Left kidney (tissue), 2 donors: ENCODE data around the gene ATP2B2. TPM values are rescaled to one million over a fixed set of nuclear protein-coding genes. Genes with fewer than 3 reads are reported as not detected.

Experiments
- DNase-seq: peaks from one replicate; pipeline ENCODE4 v3.0.0-alpha.2; 2013
- polyA plus RNA-seq: library from polyadenylated mRNA; unstranded; fragments of 120-200 nt; gene quantifications from one replicate; pipeline ENCODE4 v1.2.1, GENCODE V29; 2013; ENCODE audit not compliant: insufficient read length

Gene ATP2B2
- polyA plus RNA-seq, 1 donor: 1.1 TPM

DNA sequence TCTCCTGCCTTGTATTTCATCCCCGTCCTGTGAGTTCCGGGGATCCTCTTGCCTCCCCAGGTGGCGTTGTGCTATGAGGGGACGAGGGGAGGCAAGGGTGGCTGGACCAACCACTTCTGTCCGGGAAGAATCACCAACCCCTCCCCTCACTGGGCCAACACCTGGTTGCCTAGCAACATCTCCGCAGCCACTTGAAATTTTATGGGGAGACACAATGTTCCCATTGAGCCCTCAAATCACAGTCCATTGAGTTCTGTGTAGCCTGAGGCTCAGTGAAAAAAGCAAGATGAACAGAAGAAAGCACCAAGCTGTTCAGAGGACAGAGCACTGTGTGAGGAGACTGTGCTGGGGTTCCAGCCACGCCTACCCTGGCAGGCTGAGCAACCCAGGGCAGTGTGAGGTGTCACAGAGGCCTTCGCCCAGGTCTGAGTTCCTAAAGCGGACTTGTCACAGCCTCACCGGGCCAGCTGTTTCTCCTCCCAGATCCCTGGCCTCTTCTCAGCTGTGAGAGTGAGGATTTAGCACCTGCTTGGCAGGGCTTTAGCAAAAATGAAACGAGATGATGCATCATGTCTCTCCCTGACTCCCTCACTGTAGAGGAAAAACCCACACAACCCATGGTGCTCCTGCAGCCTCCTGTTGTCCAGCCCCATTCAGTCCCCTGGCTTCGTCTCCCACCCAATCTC, 76.8 kb downstream of the ATP2B2 start:
- DNase-seq: no peak

GRCh38 chr3:10426346-10427220, 78.8 kb downstream of the ATP2B2 start:
- no peak for DNase-seq

- no peak for DNase-seq
Measured at GRCh38 chr3:10423171-10423882, 82.1 kb downstream of the ATP2B2 start.

DNA sequence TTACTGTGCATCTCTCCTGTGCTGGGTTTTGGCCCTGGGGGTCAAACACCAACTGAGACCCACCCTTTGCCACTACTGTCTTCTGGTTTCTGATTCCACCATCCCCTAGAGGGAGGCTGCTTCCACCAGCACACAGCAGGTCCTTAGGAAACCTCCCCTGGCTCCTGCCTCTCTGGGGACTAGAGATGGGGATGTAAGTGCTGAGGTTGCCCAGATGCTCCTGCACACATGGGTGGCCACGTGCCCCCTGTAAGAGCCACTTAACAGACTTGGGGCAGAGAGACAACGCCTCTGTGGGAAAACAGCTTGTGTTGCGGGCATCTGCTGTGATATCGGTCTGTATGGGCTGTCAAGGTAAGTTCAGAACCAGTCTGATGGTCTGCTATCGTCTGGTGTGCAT, 83.4 kb downstream of the ATP2B2 start:
- no peak for DNase-seq

DNA sequence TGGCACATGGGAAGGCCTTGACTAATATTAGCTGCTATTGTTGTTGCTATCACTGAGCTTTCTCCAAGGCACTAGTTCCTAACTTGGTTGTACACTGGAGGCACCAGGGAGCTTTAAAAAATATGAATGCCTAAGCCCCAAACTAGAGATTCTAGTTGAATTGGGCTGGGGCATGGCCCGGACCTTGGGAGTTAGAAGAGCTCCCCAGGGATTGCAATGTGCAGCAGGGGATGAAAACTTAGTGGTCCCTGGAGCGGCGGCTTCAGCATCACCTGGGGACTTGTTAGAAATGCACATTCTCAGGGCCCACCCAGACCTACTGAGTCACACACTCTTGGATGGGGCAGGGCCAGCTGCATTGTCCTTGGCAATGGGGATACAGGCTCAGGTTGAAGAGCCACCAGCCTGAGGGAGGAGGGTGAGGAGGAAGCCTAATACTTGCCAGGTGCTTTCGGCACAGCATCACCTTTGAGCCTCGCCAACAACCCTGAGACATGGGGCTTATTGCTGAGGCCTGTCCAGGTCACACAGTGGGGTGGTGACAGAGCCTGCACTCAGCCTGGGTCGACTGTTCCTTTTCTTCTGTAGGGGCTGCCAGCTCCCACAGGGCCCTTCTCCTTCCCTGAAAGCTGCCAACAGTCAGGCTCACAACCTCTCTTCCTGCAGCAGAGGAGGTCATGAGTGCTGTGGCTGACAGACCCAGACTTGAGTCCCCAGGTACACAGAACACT, 84.5 kb downstream of the ATP2B2 start:
- DNase-seq: no peak

GRCh38 chr3:10419637-10420232, 85.7 kb downstream of the ATP2B2 start:
- DNase-seq: no peak

- DNase-seq: no peak
Measured at GRCh38 chr3:10417847-10418246, 87.5 kb downstream of the ATP2B2 start.

DNA sequence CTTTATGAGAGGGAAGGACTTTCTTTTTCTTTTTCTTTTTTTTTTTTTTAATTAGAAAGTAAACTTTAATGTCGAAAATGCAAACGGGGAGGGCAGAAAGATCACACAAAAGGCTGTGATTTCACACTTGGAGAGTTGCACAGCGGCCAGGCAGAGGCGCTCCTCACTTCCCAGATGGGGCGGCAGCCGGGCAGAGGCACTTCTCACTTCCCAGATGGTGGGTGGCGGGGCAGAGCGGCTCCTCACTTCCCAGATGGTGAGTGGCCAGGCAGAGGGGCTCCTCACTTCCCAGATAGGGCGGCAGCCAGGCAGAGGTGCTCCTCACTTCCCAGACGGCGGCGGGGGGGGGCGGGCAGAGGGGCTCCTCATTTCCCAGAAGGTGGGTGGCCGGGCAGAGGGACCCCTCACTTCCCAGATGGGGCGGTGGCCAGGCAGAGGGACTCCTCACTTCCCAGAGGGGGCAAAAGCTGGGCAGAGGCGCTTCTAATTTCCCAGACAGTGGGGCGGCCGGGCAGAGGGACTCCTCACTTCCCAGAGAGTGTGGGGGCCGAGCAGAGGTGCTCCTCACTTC, 88.6 kb downstream of the ATP2B2 start:
- DNase-seq: no peak

- DNase-seq: no peak
Measured at GRCh38 chr3:10413041-10413440, 92.3 kb downstream of the ATP2B2 start.

GRCh38 chr3:10411598-10412332, 93.6 kb downstream of the ATP2B2 start:
- DNase-seq: no peak

GRCh38 chr3:10410383-10411002, 94.9 kb downstream of the ATP2B2 start:
- DNase-seq: no peak

GRCh38 chr3:10408680-10409079, 96.7 kb downstream of the ATP2B2 start:
- no peak for DNase-seq

DNA sequence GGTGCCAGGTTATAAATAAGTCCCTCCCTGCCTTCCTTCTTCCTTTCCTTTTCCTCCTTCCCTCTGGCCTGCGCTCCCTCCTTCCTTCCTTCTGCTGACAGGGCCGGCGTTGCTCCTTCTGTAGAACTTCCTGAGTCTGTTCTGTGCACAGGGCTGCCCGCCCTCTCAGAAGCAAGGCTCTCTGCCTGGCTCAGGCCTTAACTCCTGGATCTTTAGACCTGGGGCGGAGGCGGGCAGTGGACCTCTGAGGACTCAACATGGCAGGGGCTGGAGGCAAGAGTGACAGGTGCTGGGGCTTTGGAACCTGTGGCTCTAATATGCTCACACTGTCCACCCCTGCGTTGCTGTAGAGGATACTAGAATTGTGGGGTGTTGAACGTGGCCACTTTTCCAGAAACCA, 98.0 kb downstream of the ATP2B2 start:
- DNase-seq: no peak

DNA sequence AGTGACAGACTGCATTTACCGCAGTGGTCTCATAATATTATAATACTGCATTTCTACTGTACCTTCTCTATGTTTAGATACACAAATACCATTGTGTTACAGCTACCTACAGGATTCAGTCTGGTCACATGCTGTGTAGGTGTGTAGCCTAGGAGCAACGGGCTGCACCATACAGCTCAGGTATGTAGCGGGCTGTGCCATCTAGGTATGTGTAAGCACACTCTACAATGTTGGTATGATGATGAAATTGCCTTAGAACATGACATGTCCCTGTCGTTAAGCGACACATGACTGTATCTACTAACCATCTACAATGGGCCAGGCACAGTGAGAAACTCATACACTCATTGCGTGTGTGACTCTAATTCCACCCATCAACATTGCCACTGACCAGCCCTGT, 99.0 kb downstream of the ATP2B2 start:
- DNase-seq: no peak

DNA sequence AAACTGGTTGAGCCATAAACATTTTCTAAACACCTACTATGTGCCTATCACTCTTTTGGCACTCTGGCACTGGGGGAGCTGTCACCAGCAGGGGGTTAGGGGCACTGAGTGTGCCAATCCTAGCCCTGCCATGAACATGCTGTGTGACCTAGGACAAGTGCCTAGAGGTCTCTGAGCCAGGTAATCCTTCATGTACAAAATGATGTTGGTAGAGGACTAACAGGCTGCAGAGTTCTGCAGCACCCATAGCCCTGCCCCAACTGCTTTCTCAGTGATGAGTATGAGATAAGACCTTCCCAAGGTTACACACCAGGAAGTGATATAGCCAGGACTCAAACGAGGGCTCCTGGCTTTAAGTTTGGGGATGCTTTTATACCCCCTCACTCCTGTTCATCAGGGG, 99.6 kb downstream of the ATP2B2 start:
- DNase-seq: no peak

- no peak for DNase-seq
Measured at GRCh38 chr3:10404876-10405275, 100.5 kb downstream of the ATP2B2 start.

DNA sequence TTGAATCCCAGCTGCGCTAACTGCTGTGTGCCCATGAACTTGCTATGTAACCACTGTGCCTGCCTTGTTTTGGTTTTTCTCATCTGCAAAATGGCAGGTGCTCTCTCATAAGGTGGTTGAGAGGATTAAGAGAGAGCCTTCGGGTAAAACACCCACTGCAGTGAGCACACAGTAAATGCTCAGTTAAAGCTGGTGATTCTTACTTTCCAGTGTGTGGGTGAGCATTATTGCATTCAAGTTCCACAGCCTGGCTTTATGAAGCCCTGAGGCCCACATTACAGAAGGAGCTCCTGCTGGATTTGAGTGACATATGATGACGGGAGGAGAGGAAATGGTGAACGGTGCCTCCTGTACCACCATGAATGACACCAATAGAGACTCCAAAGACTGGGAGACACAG, 101.0 kb downstream of the ATP2B2 start:
- DNase-seq: no peak

DNA sequence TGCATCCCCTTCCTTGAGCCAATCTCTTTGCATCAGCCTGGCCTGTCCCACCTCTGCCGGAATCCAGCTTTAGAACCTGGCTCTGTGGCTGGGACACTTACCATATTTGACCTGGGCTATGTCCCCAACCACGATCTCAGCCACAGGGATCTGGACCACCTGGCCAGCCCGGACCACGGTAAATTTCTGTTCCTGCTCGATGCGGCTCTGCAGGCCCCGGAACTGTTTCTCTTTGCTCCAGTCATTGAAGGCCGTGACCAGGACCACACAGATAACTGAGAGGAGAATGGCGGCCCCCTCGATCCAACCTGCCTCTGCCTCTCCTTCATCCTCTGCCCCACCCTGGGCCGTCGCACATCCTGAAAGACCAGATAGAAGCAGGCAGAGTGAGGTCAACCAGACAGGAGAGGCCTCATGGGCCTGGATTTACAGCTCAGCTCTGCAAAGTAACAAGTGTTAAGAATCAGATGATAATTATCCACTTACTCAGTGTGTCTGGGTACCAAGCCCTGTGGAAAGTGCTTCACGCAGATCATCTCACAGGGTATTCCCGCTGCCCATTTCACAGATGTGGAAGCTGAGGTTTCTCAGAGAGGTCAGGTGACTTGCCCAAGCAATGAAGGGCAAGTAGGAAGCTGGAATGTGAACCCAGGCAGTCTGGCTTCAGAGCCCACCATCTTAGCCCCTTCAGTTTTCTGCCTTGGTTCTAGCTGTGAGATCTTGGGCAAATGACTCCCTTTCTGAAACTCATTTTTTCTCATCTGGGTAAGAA, 103.2 kb downstream of the ATP2B2 start:
- DNase-seq: no peak

- no peak for DNase-seq
Measured at GRCh38 chr3:10400749-10401495, 104.5 kb downstream of the ATP2B2 start.
